Prostate gland (tissue), 2 donors: ENCODE data around the gene RABL3.

Experiments used
- POLR2A ChIP-seq: fragments of 450-650 bp; IDR thresholded peaks from one replicate; pipeline ENCODE4 v1.6.1; 2016; ENCODE audit warnings: antibody characterized with exemption, mild to moderate bottlenecking
- POLR2AphosphoS5 ChIP-seq: sonication (generic); formaldehyde crosslinking; IDR thresholded peaks from one replicate; pipeline ENCODE4 v1.6.1; 2017; ENCODE audit warnings: antibody characterized with exemption
- TF ChIP-seq, protein P1 (sequence below), 4 experiments: fragments of 200-600 bp in 2 of 4; fragments of 450-650 bp in 2 of 4; sonication (generic) in 2 of 4; IDR thresholded peaks; 1 replicate in 3 of 4; 2 replicates in 1 of 4; pipeline ENCODE4 v1.5.1; 2016 to 2019; ENCODE audit warnings: antibody characterized with exemption in 4 of 4, mild to moderate bottlenecking in 2 of 4, moderate library complexity in 2 of 4

- TF ChIP-seq, protein P1, sequence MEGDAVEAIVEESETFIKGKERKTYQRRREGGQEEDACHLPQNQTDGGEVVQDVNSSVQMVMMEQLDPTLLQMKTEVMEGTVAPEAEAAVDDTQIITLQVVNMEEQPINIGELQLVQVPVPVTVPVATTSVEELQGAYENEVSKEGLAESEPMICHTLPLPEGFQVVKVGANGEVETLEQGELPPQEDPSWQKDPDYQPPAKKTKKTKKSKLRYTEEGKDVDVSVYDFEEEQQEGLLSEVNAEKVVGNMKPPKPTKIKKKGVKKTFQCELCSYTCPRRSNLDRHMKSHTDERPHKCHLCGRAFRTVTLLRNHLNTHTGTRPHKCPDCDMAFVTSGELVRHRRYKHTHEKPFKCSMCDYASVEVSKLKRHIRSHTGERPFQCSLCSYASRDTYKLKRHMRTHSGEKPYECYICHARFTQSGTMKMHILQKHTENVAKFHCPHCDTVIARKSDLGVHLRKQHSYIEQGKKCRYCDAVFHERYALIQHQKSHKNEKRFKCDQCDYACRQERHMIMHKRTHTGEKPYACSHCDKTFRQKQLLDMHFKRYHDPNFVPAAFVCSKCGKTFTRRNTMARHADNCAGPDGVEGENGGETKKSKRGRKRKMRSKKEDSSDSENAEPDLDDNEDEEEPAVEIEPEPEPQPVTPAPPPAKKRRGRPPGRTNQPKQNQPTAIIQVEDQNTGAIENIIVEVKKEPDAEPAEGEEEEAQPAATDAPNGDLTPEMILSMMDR (IDR thresholded peaks at IDR 0.05): no peak
- TF ChIP-seq POLR2AphosphoS5 (no peak), POLR2A (no peak)
These were observed 38.7 kb upstream of the RABL3 start for GRCh38 chr3:120780977-120781376.
